GM18505 (cell line): ENCODE measurements around the gene EIF5A2.

Experiments
- ATAC-seq: cut with Tn5 transposase; IDR thresholded peaks from one replicate; pipeline ENCODE4 v1.9.1; 2021; ENCODE audit not compliant: unreplicated experiment
- POLR2A ChIP-seq: IDR thresholded peaks from 4 replicates; pipeline ENCODE4 v1.6.1; 2011; ENCODE audit warnings: borderline replicate concordance; ENCODE audit not compliant: insufficient read depth, insufficient read length; ENCODE audit errors: extremely low read depth

The EIF5A2 gene

GRCh38 chr3:170869645-170870593 lies 38.5 kb downstream of the EIF5A2 start, which contains the start of gene RPL22L1:
Gene RPL22L1 (minus strand): TSS chr3:170870195. CDS start chr3:170870167, 28 bp downstream.
- ATAC-seq: peak; percentile 97
- TF ChIP-seq POLR2A: peak; percentile 100

GRCh38 chr3:170869239-170869590 lies 39.2 kb downstream of the EIF5A2 start:
- TF ChIP-seq POLR2A: no peak
- ATAC-seq: no peak

- TF ChIP-seq POLR2A: no peak
- ATAC-seq: no peak
Observed at GRCh38 chr3:170868577-170869238, 39.7 kb downstream of the EIF5A2 start.

GRCh38 chr3:170867143-170867937 lies 41.1 kb downstream of the EIF5A2 start:
- peak; percentile 33 for ATAC-seq
- TF ChIP-seq POLR2A: no peak

GRCh38 chr3:170866499-170866898 lies 41.9 kb downstream of the EIF5A2 start:
- ATAC-seq: no peak
- TF ChIP-seq POLR2A: no peak

GRCh38 chr3:170865209-170866094 lies 43.0 kb downstream of the EIF5A2 start:
- no peak for ATAC-seq
- peak; percentile 24 for TF ChIP-seq POLR2A

- ATAC-seq: no peak
- peak; percentile 19 for TF ChIP-seq POLR2A
Observed at GRCh38 chr3:170864525-170865208, 43.8 kb downstream of the EIF5A2 start.

- no peak for TF ChIP-seq POLR2A
- no peak for ATAC-seq
Observed at GRCh38 chr3:170863816-170864215, 44.6 kb downstream of the EIF5A2 start.

GRCh38 chr3:170862618-170863374 lies 45.6 kb downstream of the EIF5A2 start:
- ATAC-seq: no peak
- no peak for TF ChIP-seq POLR2A

GRCh38 chr3:170858599-170858998 lies 49.8 kb downstream of the EIF5A2 start:
- TF ChIP-seq POLR2A: no peak
- no peak for ATAC-seq

GRCh38 chr3:170852324-170852723 lies 56.1 kb downstream of the EIF5A2 start:
- no peak for ATAC-seq
- no peak for TF ChIP-seq POLR2A
